ENCODE results near the gene TSEN34.

GRCh38 chr19:54145541-54146158 lies 45.5 kb upstream of the TSEN34 start:
- no peak for TF ChIP-seq CTCF (conservative IDR thresholded peaks at IDR 0.05; ENCODE audit: low read length)
- TF ChIP-seq EZH2phosphoT487 (IDR thresholded peaks at IDR 0.05; ENCODE audit: borderline replicate concordance) = no peak
